T-helper 2 cell treated with Interferon-gamma antibody and Interleukin-4, amounts not matched to agents 100 ng/mL and 5 ng/mL, for 36 hours (primary cell): ENCODE measurements around the gene ANKRD44. TPM values are rescaled to one million over a fixed set of nuclear protein-coding genes. Genes with fewer than 3 reads are reported as not detected.

Experiments used
- intact Hi-C: fragments of 100-400 bp; cut with micrococcal nuclease; formaldehyde crosslinking; loops from one replicate; pipeline ENCODE4 v1.15.1; 2023
- total RNA-seq: library from RNA; stranded (reverse); gene quantifications from 2 replicates; pipeline ENCODE4 v1.2.3, GENCODE V29; 2022

The ANKRD44 gene
- total RNA-seq, 1 donor from 2014 or later, result 214 TPM

- intact Hi-C loops, result no loop called here
Observed at GRCh38 chr2:196941398-196942078, 369.0 kb downstream of the ANKRD44 start.

- intact Hi-C loops, result no loop called here
Observed at GRCh38 chr2:196939371-196939770, 371.2 kb downstream of the ANKRD44 start.

Other genes with a start within 250 kb of the ANKRD44 start
- 298 and 310 TPM in 2 replicates for gene SF3B1, start 124.2 kb upstream of the ANKRD44 start, total RNA-seq
- gene COQ10B, start 142.8 kb upstream of the ANKRD44 start, total RNA-seq, result 22.2 and 24.6 TPM in 2 replicates
- 351 and 353 TPM in 2 replicates for gene HSPD1, start 189.1 kb upstream of the ANKRD44 start, total RNA-seq
- gene HSPE1, start 189.6 kb upstream of the ANKRD44 start, total RNA-seq, result 145 and 151 TPM in 2 replicates
- gene MOB4, start 205.3 kb upstream of the ANKRD44 start, total RNA-seq, result 17.0 and 20.9 TPM in 2 replicates